ENCODE measurements around the gene RGS19.

RGS19 gene

GRCh38 chr20:64107736-64108457 lies 28.6 kb upstream of the RGS19 start:
- DNase-seq (ENCODE audit: low spot score), result no peak

GRCh38 chr20:64106981-64107735 lies 27.8 kb upstream of the RGS19 start, which contains the start of gene NPBWR2:
Gene NPBWR2 (minus strand): TSS chr20:64107565. CDS start chr20:64106831, 734 bp downstream.
- DNase-seq (ENCODE audit: low spot score), result no peak

- no peak for DNase-seq (ENCODE audit: low spot score)
Observed at GRCh38 chr20:64106435-64106961, 27.2 kb upstream of the RGS19 start.

- no peak for DNase-seq (ENCODE audit: low spot score)
Observed at GRCh38 chr20:64105846-64106434, 26.6 kb upstream of the RGS19 start.

DNA sequence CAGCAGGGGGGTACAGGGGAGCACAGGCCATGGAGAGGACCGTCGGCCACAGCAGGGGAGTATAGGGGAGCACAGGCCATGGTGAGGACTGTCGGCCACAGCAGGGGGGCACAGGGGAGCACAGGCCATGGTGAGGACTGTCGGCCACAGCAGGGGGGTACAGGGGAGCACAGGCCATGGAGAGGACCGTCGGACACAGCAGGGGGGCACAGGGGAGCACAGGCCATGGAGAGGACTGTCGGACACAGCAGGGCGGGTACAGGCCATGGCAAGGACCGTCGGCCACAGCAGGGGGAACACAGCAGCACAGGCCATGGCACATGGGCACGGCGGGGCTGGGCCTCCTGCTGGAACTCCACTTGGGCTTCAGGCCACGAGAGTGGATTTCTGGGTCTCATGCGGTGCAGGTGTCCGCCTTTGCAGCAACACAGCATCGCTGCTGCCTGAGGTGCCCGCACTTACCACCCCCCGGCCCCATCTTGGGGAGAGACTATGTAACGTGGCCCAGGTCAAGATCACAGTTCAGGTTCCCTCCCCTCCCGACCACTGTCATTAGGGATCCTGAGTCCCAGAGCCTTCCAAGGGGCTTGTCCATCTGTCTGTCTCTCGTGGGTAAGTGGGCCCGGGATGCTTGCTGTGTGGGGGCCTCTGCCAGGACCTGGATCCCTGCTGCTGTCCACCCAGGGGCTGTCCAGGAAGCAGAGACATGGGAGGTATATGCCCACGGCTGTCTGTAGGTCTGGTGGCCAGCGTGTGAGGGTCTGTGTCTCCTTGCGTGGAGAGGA lies 25.5 kb upstream of the RGS19 start:
- no peak for DNase-seq (ENCODE audit: low spot score)

DNA sequence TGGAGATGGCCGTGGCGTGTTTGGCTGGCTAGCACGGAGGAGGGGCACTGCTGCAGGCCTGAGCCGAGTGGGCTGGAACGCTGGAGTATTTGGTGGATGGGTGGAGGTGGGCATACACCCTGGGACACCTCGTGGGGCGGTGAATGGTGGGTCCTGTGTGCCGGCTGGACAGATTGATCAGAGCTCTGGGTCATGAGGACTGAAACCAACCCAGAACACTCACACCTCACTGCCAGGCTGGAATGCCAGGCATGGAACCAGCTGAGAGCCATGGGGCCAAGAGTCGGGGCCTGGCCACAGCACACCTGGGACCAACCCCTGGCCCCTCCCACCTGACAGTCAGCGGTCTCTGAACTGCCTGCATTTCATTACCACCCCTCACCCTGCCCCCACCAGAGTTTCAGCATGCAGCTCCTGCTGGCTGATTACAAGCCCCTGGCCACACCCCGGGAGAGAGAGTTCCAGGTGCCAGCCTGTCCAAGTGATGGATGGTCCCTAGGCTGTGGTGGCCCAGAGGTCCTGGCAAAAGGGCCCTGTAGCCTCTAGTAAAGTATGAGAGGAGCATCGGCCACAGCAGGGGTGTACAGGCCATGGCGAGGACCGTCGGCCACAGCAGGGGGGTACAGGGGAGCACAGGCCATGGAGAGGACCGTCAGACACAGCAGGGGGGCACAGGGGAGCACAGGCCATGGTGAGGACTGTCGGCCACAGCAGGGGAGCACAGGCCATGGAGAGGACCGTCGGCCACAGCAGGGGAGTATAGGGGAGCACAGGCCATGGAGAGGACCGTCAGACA lies 24.8 kb upstream of the RGS19 start:
- no peak for DNase-seq (ENCODE audit: low spot score)

- no peak for DNase-seq (ENCODE audit: low spot score)
Observed at GRCh38 chr20:64102647-64103354, 23.5 kb upstream of the RGS19 start.

- DNase-seq (ENCODE audit: low spot score), result no peak
Observed at GRCh38 chr20:64101731-64102621, 22.7 kb upstream of the RGS19 start.

- DNase-seq (ENCODE audit: low spot score), result no peak
Observed at GRCh38 chr20:64100946-64101688, 21.8 kb upstream of the RGS19 start.

- DNase-seq (ENCODE audit: low spot score), result no peak
Observed at GRCh38 chr20:64100566-64100888, 21.2 kb upstream of the RGS19 start.

DNA sequence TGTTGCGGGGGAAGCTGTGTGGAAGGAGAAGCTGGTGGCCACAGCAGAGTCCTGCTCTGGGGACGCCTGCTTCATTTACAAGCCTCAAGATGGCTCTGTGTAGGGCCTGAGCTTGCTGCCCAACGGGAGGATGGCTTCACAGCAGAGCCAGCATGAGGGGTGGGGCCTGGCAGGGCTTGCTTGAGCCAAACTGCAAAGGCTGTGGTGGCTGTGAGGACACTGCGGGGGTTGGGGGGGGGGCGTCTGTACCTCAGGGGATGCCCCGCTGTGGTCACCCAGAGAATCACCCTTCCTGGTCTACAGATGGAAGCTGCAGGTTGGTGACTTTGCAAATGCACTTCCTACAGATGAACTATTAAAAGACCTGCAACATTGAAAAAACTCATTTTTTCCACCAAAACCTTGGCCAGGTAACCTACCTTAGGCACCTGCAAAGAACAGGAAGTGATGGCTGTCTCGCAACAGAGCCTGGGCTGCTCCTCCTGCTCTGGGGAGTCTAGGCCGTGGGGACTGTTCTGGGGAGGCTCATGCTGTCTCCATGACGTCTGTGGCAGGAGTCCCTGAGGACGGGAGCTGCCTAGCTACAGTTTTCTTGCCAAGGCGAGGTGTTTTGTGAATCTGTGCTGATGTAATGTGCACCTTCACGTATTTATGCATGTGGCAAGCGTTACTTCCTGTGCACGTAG lies 20.7 kb upstream of the RGS19 start:
- no peak for DNase-seq (ENCODE audit: low spot score)

DNA sequence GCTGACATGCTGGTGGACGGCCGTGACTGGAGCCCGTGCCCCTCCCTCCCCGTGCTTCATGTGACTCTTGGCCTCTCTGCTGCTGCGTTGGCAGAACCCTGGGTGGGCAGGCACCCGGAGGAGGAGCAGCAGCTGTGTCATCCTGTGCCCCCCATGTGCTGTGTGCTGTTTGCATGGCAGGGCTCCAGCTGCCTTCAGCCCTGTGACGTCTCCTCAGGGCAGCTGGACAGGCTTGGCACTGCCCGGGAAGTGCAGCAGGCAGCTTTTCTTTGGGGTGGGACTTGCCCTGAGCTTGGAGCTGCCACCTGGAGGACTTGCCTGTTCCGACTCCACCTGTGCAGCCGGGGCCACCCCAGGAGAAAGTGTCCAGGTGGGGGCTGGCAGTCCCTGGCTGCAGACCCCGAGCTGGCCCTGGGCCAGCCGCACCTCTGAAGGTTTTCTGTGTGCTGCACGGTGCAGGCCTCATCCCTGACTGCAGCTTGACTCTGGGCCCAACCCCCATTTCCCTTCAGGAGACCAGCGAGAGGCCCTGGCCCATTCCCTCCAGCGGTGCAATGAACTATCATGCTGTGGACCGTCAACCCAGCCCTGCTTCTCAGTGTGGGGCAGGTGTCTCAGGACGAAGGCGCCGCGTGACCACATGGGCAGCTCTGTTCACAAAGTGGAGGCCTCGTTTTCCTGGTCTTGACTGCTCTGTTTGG lies 19.9 kb upstream of the RGS19 start:
- DNase-seq (ENCODE audit: low spot score), result no peak

DNA sequence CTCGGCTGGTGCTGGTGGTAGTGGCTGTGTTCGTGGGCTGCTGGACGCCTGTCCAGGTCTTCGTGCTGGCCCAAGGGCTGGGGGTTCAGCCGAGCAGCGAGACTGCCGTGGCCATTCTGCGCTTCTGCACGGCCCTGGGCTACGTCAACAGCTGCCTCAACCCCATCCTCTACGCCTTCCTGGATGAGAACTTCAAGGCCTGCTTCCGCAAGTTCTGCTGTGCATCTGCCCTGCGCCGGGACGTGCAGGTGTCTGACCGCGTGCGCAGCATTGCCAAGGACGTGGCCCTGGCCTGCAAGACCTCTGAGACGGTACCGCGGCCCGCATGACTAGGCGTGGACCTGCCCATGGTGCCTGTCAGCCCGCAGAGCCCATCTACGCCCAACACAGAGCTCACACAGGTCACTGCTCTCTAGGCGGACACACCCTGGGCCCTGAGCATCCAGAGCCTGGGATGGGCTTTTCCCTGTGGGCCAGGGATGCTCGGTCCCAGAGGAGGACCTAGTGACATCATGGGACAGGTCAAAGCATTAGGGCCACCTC lies 19.2 kb upstream of the RGS19 start:
- DNase-seq (ENCODE audit: low spot score), result no peak

GRCh38 chr20:64096535-64096934 lies 17.2 kb upstream of the RGS19 start:
- DNase-seq (ENCODE audit: low spot score), result no peak

GRCh38 chr20:64095927-64096326 lies 16.6 kb upstream of the RGS19 start:
- no peak for DNase-seq (ENCODE audit: low spot score)

DNA sequence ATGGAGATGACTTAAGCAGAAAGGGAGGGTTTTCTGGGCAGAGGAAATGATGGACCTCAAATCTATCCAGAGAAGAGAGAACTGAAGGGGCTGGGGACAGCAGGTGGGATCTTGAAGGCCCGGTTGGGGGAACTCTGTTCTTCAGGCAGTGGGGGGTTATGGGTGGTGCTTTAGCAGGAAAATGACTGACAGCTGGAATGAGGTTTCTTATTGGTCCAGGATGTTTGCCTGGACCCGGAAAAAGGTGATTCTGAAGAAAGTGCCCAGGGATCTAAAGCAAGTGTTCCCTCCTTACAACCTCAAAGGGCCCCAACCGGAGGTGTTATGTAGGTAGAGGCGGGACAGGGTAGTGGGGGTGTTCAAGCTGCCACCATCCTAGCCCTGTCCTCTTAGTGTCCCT lies 16.1 kb upstream of the RGS19 start:
- DNase-seq (ENCODE audit: low spot score), result no peak

- no peak for DNase-seq (ENCODE audit: low spot score)
Observed at GRCh38 chr20:64093013-64093503, 13.7 kb upstream of the RGS19 start.

Data from Ammon's horn (tissue), 1 donor.